SW 1271 (cell line): ENCODE measurements around the gene ADSL.

Source experiments
- DNase-seq, 2 experiments: peaks; one replicate each; lab custom pipeline; 2025; lab: John Stamatoyannopoulos, UW

The ADSL gene

DNA sequence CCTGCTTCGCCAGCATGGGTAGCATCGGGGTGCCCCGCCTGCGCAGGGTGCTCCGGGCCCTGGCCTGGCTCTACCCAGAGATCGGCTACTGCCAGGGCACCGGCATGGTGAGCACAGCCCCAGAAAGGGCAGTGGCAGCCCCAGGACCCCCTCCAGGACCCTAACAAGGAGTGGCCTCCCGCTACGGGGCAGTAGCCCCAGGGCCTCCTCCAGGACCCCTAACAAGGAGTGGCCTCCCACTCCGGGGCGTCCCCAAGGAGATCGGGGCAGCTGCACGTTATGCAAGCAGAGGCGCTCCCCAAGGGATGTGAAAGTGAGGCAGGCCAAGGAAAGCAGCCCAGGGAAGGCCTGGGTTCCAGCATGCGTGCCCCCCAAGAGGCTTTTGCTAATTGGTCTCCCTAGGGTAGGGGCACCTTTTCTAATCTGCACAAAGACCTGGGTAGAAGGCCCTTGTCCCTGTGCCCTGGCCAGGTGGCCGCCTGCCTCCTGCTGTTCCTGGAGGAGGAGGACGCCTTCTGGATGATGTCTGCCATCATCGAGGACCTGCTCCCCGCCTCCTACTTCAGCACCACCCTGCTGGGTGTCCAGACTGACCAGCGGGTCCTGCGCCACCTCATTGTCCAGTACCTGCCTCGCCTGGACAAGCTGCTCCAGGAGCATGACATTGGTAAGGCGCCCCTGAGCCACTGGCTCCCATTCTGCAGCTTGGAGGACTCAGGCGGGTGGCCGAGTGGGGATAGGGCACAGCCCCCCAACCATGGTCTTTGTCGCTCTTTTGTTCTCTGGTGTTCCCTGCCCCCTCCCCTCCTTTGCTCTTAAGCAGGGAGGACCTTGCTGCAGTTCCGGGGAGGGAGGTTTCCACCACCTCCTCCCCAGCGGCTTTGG is 59.1 kb downstream of the ADSL start:
- no peak for DNase-seq

DNA sequence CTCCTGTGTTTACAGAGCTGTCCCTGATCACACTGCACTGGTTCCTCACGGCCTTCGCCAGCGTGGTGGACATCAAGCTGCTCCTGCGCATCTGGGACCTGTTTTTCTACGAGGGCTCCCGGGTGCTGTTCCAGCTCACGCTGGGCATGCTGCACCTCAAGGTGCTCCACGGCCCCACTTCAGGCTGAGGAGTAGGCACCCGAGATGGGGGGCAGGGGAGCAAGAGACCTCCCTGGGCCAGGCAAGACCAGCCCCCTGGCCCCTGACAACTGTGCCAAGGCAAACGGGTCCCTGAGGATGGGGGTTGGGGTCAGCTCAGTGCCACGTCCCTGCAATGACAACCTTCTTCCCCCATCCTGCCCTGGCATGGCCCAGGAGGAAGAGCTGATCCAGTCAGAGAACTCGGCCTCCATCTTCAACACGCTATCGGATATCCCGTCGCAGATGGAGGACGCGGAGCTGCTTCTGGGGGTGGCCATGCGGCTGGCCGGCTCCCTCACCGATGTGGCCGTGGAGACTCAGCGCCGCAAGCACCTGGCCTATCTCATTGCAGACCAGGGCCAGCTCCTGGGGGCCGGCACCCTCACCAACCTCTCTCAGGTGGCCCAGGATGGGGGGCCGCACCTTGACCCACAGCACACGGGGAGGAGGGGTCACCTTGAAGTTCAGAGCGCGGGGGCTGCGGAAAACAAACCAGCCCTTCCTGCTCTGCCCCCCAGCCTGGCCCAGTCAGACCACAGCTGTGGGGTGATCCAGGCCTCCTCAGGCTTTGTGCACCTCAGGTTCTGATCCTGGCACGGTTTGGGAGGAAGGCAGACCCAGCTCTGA is 60.0 kb downstream of the ADSL start:
- no peak for DNase-seq

DNA sequence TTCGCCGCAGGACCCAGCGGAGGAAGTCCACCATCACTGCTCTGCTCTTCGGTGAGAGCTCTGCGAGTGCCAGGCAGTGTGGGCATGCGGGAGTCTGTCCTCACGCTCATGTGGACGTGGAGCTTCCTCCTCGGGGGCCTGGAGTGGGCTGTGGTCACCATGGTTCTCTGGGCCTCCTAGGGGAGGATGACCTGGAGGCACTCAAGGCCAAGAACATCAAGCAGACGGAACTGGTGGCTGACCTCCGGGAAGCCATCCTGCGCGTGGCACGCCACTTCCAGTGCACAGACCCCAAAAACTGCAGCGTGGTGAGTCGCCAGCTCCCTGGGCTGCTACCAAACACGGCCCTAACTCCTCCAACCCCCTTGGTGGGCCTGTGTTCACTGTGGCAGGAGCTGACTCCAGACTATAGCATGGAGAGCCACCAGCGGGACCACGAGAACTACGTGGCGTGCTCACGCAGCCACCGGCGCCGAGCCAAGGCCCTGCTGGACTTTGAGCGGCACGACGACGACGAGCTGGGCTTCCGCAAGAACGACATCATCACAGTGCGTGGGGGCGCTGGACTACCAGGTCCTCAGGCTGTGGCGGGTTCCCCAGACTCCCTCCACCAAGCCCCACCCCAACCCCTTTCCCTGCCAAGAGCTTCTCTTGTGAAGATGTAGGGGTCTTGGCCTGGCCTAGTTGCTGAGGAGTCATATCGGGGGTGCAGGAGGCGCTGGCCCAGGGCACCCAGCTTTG is 60.9 kb downstream of the ADSL start:
- DNase-seq = no peak

DNA sequence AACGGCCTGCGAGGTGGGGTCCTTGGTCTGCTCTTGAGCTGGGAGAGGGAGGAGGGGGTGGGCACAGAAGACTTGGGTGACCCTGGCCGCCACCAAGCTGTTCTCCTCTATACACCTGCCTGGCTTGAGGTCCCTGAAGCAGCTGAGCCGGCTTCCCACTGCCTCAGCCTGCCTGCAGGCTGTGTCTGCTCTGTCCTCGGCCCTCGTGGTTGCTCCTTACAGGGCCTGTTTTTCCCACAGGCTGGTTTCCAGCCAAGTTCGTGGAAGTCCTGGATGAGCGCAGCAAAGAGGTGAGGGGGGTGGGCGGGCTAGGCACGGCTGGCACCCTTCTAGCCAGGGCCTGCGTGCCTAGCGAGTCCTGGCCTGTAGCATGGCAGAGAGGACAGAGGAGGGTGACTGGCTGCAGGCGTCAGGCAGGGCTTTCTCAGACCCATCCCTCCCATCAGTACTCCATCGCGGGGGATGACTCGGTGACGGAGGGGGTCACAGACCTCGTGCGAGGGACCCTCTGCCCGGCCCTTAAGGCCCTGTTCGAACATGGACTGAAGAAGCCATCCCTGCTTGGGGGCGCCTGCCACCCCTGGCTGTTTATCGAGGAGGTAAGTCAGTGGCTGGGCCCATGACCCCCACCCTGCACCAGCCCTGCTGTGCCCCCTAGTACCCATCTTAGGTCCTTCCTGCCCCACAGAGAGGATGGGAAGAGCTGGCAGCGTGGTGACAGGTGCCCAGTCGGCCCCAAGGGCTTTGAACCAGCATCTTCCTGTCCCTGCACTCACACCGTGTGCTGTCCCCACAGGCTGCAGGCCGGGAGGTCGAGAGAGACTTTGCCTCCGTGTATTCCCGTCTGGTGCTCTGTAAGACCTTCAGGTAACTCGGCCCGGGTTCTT is 61.8 kb downstream of the ADSL start:
- no peak for DNase-seq

DNA sequence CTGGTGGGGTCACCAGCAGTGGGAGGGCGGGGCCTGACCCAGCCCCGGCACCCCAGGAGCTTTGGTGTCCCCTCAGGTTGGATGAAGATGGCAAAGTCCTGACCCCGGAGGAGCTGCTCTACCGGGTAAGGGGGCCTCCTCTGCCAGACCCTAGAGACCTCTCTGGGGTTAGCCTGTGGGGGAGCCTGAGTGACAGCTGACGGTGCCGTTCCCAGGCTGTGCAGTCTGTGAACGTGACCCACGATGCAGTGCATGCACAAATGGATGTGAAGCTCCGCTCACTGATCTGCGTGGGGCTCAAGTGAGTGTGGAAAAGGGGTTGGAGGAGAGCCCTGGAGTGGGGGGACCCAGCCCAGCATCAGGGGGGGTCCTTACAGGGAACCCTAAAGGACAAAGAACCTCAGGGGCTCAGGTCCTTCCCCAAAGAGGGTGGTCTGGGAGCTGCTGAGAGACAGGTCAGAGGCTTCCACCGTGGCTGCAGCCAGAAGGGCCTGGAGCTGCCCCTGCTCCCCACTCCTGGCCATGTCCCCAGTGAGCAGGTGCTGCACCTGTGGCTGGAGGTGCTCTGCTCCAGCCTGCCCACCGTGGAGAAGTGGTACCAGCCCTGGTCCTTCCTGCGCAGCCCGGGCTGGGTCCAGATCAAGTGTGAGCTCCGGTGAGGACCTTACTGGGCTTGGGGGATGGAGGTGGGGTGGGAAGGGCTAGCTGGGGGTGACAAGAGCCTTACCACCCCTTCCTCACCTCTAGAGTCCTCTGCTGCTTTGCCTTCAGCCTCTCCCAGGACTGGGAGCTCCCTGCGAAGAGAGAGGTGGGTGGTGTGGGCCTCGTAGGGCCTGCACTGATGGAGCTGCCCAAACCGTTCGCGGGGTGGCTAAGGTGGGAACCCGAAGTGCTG is 62.7 kb downstream of the ADSL start:
- DNase-seq = no peak

DNA sequence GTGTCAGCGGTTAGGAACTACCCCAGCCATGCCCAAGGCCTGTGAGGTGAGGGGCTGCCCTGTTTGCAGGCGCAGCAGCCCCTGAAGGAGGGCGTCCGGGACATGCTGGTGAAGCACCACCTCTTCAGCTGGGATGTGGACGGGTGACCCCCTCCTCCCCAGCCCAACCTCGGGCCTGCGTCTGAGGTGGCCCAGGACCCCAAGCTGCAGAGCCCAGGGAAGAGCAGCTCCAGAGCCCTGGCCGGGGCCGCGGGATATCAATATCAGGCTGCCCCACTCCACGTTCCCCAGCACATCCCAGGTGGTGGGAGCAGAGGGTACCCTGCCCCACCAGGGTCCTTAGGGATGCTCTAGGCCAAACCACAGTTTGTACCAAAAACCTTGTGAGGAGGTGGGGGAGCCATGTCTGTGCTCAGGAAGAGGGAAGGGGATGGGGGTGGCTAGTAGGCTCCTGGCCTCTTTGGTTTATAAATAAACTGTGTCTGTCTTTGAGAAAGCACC is 63.4 kb downstream of the ADSL start:
- no peak for DNase-seq

DNA sequence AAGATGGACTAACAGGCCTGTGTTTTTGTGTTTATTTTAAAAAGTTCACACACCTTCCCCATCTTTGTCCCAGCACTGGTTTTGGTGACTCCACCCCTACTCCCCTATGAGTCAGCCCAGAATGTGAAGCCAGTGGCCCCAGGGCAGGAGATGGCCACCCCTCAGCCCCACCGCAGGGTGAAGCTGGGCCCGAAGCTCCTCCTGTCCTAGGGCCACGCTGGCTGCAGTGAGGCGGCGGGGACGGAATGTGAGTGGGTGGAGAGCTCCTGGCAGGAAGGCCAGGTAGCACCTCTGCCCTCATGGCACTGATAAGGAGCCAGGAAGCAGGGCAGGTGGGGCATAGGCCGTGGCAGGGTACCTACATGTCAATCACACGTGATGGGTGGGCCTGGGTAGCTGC is 64.0 kb downstream of the ADSL start:
- DNase-seq = no peak

DNA sequence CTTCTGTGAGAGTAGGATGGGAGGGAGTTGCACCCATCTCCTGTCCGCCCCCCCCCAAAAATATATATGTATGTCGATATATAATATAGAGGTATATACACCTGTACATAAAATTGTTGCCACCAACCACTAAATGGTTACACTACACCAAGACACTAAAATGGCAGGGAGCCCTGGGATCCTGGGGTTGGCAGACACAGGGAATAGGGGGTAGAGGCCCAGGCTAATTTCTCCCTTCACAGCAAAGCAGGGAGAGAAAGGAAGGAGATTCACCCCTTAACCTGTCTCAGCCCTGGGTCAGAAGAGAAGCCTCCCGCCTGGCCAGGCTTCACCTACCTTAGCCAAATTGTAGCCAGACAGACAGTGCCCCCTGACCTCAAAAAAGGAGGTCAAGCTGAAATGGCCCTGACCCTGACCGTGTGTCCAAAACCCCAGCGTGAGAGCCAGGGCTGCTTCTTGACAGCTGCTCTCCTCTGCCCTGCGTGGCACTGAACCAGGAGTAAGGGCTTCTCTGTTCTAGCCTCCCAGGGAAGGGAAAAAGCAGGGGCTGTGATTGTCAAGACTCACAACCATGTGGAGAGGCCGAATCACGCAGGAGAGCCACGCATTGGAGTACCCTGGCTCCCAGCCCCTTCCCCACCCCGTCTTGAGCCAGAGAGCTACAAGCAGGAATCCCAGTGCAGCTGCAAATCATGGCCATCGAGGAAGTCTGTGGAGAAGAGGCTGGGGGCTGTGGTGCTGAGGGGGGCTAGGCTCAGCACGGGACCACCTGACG is 64.6 kb downstream of the ADSL start:
- no peak for DNase-seq

DNA sequence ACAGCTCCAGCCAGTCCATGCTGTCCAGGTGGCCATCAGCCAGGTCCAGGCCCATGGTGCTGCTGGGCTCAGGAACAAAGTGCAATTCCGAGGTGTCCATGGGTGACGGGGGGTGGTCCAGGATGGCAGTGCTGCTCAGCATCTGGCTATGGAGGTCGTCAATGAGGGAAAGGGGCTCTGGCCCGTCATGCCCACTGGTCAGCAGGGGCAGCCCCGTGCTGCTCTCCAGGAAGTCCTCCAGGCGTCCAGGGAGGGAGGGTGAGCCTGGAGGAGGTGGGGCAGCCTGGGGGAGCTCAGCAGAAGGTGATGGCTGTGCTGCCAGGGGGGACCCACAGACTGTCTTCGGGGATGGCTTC is 65.2 kb downstream of the ADSL start:
- DNase-seq = no peak

DNA sequence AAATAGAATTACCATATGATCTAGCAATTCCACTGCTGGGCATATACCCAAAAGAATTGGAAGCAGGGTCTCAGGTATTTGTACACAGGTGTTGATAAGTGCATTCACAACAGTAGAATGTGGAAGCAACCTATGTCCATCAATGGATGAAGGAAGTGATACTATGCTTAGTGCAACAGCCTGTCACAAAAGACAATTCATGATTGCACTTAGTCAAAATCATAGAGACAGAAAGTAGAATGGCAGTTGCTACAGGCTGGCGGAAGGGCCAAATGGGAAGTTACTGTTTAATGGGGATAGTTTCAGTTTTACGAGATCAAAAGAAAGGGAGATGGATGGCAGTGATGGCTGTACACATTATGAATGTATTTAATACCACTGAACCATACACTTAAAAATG is 66.1 kb downstream of the ADSL start:
- no peak for DNase-seq

DNA sequence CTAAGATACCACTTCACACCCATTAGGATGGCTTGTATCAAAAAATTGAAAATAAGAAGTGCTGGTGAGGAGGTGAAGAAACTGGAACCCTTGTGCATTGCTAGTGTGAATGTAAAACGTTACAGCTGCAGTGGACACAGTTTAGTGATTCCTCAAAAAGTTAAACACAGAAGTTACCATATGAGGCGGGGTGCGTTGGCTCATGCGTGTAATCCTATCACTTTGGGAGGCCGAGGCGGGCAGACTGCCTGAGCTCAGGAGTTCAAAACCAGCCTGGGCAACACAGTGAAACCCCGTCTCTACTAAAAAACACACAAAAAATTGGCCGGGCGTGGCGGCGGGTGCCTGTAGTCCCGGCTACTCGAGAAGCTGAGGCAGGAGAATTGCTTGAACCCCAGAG is 67.6 kb downstream of the ADSL start:
- DNase-seq = no peak

DNA sequence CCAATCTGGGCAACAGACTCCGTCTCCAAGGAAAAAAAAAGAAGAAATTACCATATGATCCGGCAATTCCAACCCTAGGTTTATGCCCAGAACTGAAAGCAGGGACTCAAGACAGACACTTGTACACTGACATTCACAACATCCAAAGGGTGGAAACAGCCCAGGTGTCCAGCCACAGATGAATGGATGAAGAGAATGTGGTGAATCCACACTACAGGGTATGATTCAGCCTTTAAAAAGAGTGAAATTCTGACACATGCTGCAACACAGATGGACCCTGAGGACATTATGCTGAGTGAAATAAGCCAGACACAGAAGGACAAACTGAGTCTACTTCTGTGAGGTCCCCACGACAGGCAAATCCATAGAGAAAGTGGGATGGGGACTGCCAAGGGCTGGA is 68.0 kb downstream of the ADSL start:
- DNase-seq = no peak

DNA sequence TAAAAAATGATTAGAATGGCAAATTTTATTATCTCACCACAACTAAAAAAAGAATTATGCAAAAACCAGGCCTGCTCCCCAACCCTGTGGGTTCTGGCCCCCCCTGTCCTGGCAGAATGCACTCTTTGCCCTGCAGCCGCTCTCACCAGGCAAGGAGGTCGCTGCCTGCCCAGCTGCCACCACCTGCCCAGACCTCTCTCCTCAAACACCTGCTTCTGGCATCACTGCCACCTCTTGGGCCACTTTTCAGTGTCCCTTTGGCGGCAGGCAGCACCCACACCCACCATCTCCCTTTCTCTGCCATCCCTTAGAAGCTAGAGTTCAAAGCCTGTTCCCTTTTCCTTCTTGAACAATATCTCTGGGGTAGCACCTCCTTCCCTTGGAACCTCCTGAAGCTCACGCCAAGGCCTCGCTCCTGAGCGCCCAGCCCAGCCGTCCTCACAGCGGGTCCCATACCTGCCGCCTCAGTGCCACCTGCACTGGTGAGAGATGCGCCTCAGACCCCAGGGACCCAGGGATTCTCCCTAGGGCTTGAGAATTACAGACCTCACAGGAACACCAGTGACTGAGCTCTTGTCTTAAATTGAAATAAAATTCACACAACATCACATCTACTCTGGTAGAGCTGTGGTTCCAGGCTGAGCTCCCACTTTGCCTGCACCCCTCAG is 68.7 kb downstream of the ADSL start:
- no peak for DNase-seq

DNA sequence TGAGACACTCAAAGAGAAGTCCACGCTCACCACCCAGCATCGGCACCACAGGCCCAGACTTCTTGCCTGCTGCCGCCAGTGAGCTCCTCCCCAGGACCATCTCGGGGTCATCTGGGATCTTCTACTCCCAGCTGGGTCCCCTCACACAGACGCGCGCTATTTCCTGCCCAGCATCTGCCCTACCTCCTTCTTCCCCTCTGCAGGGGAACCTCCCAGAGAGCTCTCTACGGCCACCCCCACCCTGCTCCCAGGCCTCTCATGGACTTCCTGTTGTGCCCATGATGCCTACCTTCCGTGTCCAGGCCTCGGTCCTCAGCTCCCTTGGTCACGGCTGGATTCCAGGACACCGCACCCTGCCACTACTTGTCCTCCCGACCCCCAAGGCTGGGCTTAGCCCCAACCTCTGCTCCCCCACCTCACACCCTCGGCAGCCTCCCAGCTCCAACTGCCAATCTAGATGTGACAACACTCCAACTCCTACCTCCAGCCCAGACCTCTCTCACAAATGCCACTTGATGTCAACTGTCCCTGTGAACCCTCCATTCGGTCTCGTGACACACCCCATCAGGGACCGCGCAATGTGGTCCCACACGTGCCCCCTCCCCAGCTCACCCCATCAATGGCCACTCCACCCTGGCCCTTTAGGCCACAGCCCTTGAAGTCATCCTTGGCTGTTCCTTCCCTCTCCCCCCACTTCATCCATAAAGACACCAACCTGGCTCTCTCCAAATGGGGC is 69.4 kb downstream of the ADSL start:
- no peak for DNase-seq

DNA sequence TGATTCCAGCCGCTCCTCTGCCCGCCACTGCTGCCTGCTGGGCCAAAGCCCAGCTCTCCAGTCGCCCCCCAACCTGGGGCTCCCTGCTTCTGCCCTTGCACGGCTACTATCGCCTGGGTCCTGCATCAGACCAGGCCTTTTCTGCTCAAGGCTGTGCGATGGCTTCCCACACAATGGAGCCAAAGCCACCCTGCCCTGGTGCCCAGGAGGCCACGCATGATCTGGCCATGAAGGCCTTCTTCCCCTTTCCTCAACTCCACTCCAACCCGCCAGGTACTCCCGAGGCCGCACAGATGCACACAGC is 69.9 kb downstream of the ADSL start:
- DNase-seq = no peak

DNA sequence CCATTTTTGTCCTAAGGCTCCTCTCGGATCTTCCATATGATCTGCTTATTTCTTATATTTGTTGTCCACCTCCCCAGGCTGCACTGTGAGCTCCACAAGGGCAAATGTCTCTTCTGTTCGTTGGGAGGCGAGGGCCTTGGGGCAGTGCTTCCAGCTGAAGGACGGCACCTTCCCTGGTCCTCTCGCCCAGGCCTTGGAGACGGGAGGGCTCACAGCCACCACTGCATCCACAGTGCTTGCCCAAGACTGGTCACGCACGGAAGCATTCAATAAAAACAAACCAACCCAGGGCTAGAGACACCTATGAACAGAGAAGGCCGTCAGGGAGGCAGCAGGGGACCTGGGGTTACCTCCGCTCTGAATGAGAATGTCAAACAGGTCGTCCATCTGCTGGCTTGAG is 70.3 kb downstream of the ADSL start:
- DNase-seq = no peak

DNA sequence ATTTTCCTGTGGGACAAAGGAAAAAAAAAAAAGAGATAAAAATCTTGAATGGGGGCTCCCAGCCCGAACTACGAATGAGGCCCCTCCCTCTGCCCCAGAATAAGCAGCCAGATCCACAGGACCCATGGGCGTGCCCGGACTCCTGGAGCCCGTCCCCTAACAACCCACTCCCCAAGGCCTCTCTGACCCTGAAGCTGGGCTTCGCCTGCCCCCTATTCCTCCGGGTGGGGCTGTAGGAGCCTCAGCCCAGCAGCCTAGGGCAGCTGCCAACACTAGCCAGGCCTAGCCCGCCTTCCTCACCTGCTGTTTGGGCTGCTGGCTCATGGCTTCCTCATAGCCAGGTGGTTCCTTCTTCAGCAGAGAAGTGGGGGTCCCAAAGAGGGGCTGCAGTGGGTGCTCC is 70.7 kb downstream of the ADSL start:
- no peak for DNase-seq

DNA sequence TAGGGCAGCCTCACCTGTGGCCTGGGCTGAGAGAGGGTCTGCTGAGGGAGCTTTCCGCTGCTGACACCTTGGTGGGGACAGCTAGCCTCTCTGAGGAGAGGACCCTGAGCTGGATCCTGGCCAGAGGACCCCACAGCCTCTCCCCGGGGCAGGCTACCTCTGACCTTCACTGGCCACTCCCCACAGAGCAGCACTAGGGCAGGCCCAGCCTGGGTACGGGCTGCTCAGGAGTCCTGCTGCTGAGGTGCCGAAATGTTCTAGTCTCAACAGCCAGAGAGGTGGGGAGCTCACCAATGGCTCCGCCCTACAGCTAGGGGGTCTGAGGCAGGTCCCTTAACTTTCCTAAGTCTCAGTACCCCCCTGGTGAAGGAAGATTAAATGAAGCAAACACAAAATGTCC is 71.6 kb downstream of the ADSL start:
- DNase-seq = no peak
